Stimulated activated CD4-positive, alpha-beta T cell treated with anti-CD3 and anti-CD28 coated beads, Interleukin-1b, Interleukin-23, amount 100 ng/mL, for 24 hours (primary cell): ENCODE results near the gene ATM.
"Not testable (repeated sequence)": the region's sequence is repeated elsewhere in the genome, so short reads cannot be mapped to it uniquely, and the experiment has no call there.

ENCODE experiments used
- DNase-seq, 4 experiments: peaks; one replicate each; pipeline ENCODE4 v3.0.0-alpha.2; 2020; ENCODE audit warnings: low read depth in 4 of 4, low spot score in 1 of 4

The ATM gene

DNA sequence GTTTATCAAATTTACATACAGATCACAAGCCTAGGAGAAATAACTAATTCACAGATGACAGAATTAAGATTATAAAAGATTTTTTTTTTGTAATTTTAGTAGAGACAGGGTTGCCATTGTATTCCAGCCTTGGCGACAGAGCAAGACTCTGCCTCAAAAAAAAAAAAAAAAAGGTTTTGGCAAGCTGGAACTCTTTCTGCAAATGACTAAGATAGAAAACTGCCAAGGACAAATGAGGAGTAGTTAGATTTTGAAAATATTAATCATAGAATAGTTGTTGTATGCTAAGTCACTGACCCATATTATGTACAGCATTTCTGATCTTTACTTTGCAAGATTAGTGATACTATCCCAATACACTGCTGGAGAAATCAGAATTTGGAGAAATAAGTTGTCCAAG, 145.3 kb downstream of the ATM start:
- no peak for DNase-seq

DNA sequence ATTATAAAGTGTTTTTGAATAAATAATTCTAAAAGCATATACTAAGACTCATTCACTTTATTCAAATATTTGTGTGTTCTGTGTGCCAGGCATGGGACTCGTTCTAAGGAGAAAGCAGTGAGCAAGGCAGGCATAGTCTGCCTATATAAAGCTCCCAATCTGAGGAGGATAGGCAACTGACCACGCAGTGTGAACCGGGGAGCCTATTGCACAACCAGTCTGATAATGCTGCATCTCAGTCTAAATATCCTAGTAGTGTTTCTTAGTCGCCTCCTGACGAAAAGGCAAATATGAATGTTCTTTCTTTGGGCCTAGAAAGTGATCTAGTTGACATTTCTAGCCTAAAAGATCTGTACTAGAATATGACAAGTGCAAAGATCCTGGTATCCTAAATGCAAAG, 146.2 kb downstream of the ATM start:
- DNase-seq: no peak

DNA sequence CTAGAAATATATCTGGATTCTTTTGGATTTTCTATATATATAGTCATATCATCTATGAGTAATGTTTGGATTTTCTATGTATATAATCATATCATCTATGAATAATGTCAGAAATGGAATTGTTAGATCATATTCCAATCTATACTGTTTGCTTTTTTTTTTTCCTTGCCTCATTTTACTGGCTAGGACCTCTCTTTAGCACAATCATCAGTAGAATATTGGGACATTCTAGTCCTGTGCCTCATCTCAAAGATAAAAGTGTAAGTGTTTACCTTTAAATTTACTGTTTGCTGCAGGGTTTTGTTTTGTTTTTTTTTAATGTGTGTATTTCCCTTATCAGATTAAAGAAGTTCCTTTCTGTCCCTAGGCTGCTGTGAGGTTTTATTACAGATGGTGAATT, 147.4 kb downstream of the ATM start:
- no peak for DNase-seq

DNA sequence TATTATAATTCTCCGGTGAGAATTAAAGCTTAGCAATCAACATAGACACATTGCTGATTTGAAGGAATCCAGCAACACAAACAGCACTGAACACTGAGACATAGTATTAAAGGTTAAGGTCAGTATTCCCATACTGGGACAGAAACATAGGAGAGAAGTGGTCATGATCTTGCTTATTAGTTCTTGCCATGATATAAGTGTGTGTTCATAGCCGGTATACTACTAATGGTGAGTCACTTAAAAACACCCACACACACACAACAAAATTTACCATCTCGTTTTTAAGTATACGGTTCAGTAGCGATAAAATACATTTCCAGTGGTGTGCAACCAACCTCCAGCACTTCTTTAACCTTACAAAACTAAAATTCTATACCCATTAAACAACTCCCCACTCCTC, 148.1 kb downstream of the ATM start:
- no peak for DNase-seq

DNA sequence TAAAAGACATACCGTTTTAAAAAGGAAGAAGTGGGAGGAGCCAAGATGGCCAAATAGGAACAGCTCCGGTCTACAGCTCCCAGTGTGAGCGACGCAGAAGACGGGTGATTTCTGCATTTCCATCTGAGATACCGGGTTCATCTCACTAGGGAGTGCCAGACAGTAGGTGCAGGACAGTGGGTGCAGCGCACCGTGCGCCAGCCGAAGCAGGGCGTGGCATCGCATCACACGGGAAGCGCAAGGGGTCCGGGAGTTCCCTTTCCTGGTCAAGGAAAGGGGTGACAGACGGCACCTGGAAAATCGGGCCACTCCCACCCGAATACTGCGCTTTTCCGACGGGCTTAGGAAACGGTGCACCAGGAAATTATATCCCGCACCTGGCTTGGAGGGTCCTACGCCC, 150.6 kb downstream of the ATM start:
- DNase-seq: not testable (repeated sequence)

DNA sequence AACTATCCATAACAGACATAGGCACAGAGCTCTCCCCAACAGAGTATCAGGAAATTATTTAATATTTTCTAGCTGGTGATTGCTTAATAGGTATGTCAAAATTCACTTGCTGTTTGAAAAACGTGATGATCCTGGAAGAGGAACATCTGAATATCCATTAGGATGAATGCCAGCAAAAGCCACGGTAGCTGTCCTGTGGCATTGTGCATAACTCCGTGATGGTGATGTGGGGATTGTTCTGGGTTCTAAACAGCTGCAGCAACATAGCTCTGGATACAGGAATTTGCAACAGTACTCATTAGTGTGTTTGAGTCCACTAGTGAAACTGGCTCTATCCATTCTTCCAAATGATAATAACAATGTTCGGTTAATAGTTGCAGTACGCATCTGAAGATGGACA, 165.7 kb downstream of the ATM start:
- DNase-seq: no peak

DNA sequence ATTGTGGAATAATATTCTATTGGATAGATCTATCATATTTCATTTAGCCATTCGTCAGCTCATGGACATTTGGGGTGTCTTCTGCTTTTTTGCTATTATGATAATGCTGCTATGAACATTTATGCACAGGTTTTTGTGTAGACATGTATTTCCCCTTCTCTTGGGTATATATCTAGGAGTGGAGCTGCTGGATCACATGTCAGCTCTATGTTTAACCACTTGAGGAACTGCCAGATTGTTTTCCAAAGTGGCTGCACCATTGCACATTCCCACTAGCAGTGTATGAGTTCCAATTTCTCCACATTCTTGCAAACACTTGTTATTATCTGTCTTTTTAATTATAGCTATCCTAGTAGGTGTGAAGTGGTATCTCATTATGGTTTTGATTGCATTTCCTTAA, 169.5 kb downstream of the ATM start:
- DNase-seq: no peak

DNA sequence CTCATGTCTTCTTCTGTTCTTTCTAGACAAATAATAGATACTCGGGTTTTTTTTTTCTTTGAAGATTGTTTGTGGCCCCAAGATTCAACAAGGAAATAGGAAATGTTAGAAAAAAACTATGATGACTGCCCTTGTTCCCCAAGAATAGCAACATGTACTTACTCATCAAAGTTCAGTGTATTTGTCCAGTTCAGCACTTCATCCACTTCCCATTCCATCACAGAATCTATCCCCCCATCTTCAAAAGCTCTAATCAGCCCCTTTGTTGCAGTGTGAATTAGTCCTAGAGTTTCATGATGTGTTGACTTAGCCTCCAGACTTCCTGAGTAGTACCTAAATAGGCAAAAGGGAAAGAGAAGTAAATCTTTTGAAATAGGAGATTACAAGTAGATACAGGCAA, 170.2 kb downstream of the ATM start:
- no peak for DNase-seq

DNA sequence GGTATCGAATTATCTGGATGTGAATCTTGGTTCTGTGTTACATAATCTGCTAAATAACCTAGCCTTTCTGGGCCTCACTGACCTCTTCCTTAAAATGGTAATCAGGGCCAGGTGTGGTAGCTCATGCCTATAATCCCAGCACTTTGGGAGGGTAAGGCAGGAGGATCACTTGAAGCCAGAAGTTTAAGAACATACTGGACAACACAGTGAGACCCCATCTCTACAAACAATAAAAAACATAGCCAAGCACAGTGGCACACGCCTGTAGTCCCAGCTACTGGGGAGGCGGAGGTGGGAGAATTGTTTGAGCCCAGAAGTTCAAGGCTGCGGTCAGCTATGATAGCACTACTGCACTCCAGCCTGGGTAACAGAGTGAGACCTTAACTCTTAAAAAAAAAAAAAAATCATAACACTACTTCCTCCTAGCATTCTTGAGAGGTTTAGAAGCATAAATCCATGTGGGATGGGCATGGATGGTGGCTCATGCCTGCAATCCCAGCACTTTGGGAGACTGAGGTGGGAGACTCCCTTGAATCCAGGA, 171.9 kb downstream of the ATM start:
- no peak for DNase-seq

DNA sequence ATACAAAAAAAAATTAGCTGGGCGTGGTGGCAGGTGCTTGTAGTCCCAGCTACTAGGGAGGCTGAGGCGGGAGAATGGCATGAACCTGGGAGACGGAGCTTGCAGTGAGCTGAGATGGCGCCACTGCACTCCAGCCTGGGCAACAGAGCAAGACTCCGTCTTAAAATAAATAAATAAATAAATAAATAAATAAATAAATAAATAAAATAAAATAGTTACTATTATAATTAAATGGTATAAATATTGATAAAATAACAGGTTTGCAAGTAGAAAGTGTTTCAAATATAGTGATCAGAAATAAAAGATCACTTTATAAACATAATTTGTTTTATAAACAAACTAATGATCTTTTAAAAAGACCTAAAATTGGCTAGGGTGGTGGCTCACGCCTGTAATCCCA, 173.8 kb downstream of the ATM start:
- DNase-seq: not testable (repeated sequence)

DNA sequence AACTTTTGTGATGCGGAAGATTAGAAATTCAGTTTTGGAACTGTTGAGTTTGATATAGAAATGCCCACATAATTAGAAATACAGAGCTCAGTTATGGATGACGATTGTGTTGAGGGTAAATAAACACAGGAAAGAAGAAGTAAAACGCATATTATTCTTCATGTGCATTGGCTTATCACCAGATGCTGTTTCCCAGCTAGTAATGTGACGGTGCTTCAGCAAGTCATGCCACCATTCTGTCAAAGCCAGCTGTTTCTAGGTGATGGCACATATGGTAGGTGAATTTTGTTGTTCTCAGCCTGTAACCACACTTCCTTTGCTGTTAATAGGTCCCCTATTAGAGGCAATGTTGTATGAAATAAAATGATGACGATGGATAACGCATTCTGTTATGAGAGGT, 175.6 kb downstream of the ATM start:
- DNase-seq: no peak

DNA sequence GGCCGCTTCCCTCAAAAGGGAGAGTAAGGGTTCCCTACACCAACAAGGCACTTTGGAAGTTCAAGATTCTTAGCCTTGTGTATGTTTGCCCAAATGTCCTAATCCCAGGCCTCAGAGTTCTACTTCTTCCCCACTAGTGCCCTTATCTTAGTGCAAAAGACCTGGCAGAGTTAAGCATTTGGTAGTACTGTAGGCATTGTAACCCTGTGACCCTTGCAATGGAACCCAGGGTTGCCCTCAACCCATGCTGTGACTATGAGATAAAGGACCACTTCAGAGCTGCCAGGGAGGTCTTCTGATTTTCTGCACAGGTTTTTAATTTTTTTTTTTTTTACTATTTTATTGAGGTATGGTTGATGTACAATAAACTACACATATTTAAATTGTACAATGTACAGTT, 179.4 kb downstream of the ATM start:
- DNase-seq: no peak

DNA sequence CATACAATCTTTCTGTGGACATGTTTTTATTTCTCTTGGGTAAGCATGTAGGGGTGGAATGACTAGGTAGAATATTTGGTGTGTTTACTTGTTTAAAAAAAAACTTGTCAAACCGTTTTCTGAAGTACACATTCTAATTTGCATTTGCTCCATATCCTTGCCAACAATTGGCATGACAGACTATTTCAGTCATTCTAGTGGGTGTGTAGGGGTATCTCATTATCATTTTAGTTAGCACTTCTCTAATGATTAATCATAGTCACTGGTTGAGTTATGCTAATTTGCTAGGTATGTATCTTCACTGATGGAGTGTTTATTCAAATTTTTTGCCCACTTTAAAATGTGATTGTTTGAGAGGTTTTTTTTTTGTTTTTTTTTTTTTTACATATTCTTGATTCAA, 180.2 kb downstream of the ATM start:
- no peak for DNase-seq

DNA sequence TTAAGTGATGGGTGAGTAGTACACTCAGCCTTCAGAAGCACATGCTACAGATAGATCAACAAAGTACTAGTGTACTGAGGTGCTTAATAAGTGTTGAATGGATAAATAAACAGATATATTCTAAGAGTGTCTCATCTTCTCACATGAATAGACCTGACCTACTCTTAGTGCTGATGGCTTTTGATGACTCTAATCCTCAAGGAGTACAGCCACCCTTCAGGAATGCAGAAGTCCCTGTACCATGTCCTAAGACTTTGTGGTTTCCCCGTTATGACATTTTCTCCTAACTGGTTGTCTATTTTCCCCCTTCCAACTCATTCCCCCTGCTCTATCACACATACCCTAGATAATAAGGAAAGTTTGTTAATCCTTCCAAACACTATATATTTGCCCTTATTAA, 182.8 kb downstream of the ATM start:
- no peak for DNase-seq

DNA sequence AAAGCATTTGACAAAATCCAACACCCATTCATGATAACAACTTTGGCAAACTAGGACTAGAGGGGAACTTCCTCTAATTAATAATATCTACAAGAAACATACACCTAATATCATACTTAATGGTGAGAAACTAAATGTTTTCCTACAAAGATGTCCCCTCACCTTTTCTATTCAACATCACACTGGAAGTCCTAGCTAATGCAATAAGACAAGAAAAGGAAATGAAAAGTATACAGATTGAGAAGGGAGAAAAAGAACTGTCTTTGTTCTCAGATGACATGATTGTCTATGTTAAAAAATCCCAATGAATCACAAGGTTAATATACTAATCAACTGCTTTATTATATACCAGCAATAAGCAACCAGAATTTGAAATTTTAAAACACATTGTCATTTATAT, 192.1 kb downstream of the ATM start:
- DNase-seq: no peak

DNA sequence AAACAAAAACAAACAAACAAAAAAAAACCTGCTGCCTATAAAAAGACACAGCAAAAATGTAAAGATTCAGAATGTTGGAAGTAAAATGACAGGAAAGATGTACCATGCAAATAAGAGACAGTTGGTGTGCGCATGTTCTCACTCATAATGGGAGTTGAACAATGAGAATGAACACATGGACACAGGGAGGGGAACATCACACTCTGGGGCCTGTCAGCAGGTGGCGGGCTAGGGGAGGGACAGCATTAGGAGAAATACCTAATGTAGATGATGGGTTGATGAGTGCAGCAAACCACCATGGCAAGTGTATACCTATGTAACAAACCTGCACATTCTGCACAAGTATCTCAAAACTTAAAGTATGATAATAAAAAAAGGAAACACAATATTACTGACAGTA, 194.7 kb downstream of the ATM start:
- not testable (repeated sequence) for DNase-seq
